ENCODE measurements around the gene CFL2.

The CFL2 gene

DNA sequence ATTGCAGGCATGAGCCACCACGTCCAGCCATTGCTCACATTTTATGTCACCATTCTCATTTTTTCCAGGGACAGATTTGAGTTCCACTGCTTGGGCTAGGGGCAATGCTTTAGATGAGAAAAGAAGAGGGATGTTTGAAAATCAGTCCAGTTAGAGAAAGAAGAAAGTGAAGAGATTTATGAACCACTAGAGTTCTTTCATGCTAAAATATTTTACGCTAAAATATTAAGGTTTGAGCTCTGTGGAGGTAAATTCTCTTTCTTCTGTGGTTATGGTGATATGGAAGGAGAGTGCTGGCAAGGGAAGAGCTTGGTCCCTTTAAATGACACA lies 21.5 kb downstream of the CFL2 start:
- peaks cover 8% of the 10 kb centered on the region for H3K4me1 Mint-ChIP-seq
- peak overlapping the region; percentile 66 for H3K4me3 Mint-ChIP-seq
- ATAC-seq = no peak
- H3K27ac Mint-ChIP-seq = peak overlapping the region; percentile 42
- H3K27me3 Mint-ChIP-seq = no peaks in the 10 kb centered on the region
- H3K36me3 Mint-ChIP-seq = no peaks in the 10 kb centered on the region
- H3K9me3 Mint-ChIP-seq = no peaks in the 10 kb centered on the region

DNA sequence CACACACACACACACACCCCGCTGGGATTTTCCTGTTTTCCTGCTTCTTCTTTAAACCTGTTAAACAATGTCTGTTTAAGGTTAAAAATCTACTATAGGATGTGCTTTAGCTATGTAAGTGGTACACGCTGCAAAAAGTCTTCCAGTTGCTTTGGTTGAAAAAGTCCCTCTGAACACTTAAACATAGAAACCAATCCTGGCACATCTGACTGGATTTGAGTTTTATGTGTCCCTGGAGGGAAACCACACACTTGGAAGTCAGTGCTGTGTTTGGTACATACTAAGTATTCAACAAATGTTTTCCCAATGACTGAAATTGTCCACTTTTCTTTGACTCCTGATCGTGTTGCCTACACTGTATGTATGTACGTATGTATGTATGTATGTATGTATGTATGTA lies 22.0 kb downstream of the CFL2 start:
- Mint-ChIP-seq H3K27ac (no peak overlapping the region), H3K4me3 (no peak overlapping the region), H3K27me3 (no peaks in the 10 kb centered on the region)

DNA sequence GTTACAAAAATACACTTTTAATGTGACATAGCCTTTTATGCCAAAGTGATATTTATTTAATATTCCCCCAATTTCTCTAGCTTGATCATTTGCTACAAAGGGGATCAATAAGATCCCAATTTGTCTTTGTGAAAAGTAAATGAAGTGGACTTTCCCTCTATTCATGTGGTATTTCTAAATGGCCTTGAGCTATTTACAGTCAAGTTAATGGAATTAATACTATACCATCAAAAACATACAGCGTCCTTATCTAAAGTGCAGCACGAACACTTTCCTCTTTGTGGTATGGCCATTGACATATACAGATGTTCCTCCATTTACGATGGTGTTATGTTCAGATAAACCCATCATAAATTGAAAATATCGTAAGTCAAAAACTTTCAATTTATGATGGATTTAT lies 23.2 kb downstream of the CFL2 start:
- ATAC-seq = no peak
- H3K27ac Mint-ChIP-seq = no peak overlapping the region
- peaks cover 8% of the 10 kb centered on the region for H3K4me1 Mint-ChIP-seq
- H3K27me3 Mint-ChIP-seq = no peaks in the 10 kb centered on the region
- no peaks in the 10 kb centered on the region for H3K36me3 Mint-ChIP-seq
- no peaks in the 10 kb centered on the region for H3K9me3 Mint-ChIP-seq
- H3K4me3 Mint-ChIP-seq = no peak overlapping the region

More for the DNA sequence above, 22.0 kb downstream of the CFL2 start:
- H3K36me3 Mint-ChIP-seq = no peaks in the 10 kb centered on the region
- ATAC-seq = no peak
- H3K4me1 Mint-ChIP-seq = peaks cover 8% of the 10 kb centered on the region
- no peaks in the 10 kb centered on the region for H3K9me3 Mint-ChIP-seq

DNA sequence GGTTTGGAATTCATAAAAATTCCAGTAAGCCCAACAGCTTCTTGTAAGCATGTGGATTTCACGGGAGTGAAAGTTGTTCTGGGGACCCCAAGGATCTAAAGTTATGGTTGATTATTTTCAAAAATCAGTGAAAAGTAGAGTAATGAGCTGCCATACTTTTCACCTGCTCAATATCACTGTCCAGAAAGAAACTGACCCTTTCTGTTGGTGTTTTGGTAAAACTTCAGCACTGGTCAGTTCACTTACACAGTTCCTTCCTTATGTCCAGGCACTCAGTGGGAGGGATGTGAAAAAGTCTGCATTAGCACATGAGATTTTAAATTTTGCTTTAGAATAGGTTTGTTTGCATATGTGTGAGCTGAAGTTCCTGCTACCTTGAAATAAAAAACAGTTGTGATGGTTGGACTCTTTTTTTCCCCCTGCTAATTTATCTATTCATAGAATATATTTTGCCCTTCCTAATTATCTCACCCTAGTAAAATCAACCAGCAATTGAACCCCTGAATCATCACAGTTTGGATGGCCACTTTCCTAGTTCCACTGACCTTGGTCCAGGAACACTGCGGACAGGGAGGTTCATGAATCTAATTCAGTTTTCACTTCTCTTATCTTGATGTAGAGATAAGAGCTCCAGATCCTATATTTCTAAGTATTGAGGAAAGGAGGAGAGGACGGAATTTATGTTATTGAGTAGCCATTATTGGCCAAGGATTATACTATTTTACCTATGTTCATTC lies 25.8 kb downstream of the CFL2 start:
- H3K9me3 Mint-ChIP-seq = no peaks in the 10 kb centered on the region
- peaks cover 8% of the 10 kb centered on the region for H3K4me1 Mint-ChIP-seq
- H3K27me3 Mint-ChIP-seq = peaks cover 9% of the 10 kb centered on the region
- no peak for ATAC-seq
- no peak overlapping the region for H3K4me3 Mint-ChIP-seq
- no peak overlapping the region for H3K27ac Mint-ChIP-seq
- H3K36me3 Mint-ChIP-seq = no peaks in the 10 kb centered on the region

DNA sequence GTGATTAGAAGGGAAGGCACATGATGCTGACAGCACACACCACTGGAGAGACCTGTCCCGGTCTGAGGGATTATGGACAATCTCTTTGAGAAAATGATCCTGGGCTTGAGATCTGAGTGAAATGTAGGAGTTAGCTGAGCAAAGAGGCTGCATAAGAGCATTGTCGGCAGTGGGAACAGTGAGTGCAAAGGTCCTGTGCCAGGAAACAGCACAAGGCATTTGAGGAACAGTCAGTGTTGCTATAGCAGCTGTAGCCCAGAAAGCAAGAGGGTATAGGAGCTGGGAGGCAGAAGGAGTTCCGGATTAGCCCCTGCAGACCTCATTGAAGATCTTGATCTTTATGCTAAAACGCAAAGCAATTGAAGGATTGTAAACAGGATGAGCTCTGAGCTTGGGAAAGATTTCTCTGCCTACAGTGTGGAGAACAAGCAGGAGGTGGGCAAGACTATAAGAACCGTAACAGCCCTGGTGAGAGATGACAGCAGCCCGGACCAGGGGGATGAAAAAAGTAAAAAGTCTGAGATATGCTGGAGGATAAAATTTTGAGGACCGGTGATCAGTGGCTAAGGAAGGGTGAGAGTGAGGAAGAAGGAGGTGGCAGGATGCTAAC lies 28.5 kb downstream of the CFL2 start:
- Mint-ChIP-seq H3K27me3 (peaks cover 9% of the 10 kb centered on the region), H3K27ac (no peak overlapping the region), H3K36me3 (no peaks in the 10 kb centered on the region), H3K9me3 (no peaks in the 10 kb centered on the region), H3K4me1 (no peaks in the 10 kb centered on the region), H3K4me3 (no peak overlapping the region)
- no peak for ATAC-seq

DNA sequence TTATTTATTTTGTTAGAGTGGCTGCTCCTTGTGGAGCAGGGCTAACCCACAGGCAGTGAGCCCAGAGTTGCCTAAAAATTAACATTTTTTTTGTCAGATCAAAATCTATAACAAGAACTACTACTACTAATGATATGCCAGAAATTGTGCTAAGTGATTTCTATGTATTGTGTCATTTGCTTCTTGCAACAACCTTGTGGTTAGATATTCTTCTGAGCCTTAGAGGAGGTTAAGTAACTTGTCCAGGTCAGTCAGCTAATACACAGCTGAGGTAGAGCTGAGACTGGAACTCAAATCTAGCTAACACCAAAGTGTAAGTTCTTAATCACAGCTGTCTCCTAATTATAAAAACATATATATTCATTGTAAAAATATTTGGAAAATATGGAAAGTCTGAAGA lies 29.8 kb downstream of the CFL2 start:
- Mint-ChIP-seq H3K9me3 (no peaks in the 10 kb centered on the region), H3K36me3 (no peaks in the 10 kb centered on the region), H3K4me1 (no peaks in the 10 kb centered on the region), H3K27me3 (peaks cover 9% of the 10 kb centered on the region), H3K4me3 (no peak overlapping the region), H3K27ac (no peak overlapping the region)
- ATAC-seq = no peak

DNA sequence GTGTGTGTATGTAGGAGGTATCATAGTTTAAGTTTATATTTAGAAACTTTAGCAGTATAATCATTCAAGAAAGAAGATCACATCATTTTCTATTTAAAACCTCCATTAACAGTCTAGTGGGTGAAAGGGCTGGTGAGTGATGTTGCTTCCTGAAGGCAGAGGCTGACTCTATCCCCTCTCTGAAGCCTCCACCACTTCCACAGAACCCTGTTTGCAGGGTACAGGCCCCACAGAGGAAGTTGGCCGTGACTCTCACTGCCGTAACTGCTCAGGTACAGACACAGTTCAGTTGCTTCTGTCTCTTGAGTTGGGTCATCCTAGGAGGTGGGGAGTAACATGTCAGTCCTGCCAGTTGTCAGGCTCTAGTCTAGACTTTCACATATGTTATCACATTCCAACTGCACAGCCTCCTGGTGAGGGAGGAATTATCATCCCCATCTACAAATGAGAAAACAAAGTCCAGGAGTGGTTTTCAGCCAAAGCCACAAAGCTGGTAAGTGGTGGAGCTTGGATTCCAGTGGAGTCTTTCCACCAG lies 31.5 kb downstream of the CFL2 start:
- Mint-ChIP-seq H3K27ac (no peak overlapping the region), H3K27me3 (peaks cover 9% of the 10 kb centered on the region), H3K9me3 (no peaks in the 10 kb centered on the region), H3K4me3 (no peak overlapping the region), H3K36me3 (no peaks in the 10 kb centered on the region), H3K4me1 (no peaks in the 10 kb centered on the region)
- ATAC-seq = peak; percentile 75

DNA sequence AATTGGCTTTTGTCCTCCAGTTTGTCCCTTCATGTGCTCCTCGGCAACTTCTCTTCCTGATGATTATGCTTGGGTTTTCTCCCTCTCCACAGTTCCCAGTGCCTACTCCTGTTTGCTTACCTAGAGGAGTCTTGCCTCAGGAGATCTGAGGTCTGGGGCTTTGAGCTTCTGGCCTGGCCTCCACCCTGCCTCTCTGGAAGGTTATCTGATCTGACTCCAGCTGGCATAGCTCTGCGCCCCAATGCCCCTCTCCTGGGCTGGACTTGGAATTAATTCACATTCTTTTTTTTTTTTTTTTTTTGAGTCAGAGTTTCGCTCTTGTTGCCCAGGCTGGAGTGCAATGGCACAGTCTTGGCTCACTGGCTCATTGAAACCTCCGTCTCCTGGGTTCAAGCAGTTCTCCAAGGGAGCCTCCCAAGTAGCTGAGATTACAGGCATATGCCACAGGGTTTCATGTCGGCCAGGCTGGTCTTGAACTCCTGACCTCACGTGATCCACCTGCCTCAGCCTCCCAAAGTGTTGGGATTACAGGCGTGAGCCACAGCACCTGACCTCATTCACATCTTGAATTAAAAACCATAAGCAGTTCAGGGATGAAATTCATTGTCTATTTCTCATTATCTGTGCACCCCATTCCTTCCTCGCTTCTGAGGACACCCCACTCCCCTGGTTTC lies 33.5 kb downstream of the CFL2 start:
- H3K27me3 Mint-ChIP-seq = peaks cover 9% of the 10 kb centered on the region
- H3K36me3 Mint-ChIP-seq = no peaks in the 10 kb centered on the region
- H3K4me3 Mint-ChIP-seq = no peak overlapping the region
- no peaks in the 10 kb centered on the region for H3K4me1 Mint-ChIP-seq
- H3K9me3 Mint-ChIP-seq = no peaks in the 10 kb centered on the region
- no peak for ATAC-seq
- no peak overlapping the region for H3K27ac Mint-ChIP-seq

DNA sequence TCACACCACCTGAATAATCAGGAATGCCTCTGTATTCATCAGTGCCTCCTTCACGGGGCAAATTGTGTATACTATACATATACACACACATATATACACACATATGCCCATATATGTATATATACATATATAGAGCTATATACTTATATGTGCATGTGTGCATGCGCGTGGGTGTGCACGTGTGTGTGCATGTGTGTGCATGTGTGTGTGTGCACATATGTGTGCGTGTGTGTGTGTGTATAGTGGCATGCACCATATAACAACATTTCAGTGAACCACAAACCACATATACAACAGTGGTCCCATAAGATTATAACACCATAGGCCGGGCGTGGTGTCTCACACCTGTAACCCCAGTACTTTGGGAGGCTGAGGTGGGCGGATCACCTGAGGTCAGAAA lies 35.7 kb downstream of the CFL2 start:
- no peak for ATAC-seq
- Mint-ChIP-seq H3K27ac (no peak overlapping the region), H3K9me3 (no peaks in the 10 kb centered on the region), H3K27me3 (no peaks in the 10 kb centered on the region), H3K4me1 (no peaks in the 10 kb centered on the region), H3K36me3 (no peaks in the 10 kb centered on the region), H3K4me3 (no peak overlapping the region)

DNA sequence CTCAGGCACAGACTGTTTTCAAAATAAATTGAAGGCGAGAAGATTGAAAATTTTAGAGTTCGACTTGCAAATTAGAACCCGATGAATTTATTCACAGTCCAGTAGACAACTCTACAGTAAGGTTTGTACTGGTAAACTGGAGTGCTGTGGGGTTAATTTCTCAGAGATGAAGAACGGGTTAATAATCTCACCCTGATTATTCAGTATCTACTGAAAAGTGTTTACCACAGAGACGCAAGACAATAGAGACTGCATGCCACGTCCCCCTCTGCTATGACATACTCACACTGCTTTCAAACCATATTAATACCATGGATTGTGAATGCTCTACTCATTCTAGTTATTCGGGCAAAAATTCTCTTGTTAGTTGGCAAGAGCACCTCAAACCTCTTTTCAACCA lies 36.1 kb downstream of the CFL2 start:
- no peak for ATAC-seq
- no peak overlapping the region for H3K27ac Mint-ChIP-seq

DNA sequence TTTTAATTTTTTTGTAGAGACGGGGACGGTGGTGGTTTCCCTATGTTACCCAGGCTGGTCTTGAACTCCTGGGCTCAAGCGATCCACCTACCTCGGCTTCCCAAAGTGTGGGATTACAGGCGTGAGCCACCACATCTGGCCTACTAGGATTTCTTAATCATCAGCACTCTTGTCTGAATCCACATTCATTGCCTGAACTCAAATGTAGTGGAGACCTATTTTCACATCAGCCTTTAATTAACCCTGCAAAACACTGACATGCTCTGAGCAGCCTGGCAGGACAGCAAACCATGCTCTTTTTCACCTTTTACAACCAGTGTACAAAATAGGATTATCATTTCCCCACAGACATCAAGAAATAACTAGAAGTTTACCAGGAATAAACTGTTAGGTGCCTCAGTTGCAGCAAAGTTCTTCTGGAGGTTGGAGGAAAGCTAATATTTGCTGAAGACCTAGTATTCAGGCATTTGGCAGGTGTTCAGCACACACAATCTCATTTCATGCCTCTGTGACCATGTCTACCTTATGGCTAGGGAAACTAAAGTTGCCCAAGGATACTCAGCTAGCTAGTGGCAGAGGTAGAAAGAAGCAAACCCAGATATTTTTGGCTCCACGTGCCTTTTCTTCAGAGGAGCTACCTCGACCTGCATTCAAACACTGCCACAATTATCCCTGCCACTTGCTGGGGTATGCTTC lies 37.7 kb downstream of the CFL2 start:
- no peaks in the 10 kb centered on the region for H3K36me3 Mint-ChIP-seq
- H3K27me3 Mint-ChIP-seq = no peaks in the 10 kb centered on the region
- no peaks in the 10 kb centered on the region for H3K9me3 Mint-ChIP-seq
- no peak overlapping the region for H3K27ac Mint-ChIP-seq
- no peaks in the 10 kb centered on the region for H3K4me1 Mint-ChIP-seq
- ATAC-seq = no peak
- H3K4me3 Mint-ChIP-seq = no peak overlapping the region

More for the DNA sequence above, 36.1 kb downstream of the CFL2 start:
- no peak overlapping the region for H3K4me3 Mint-ChIP-seq
- H3K27me3 Mint-ChIP-seq = no peaks in the 10 kb centered on the region
- no peaks in the 10 kb centered on the region for H3K36me3 Mint-ChIP-seq
- no peaks in the 10 kb centered on the region for H3K4me1 Mint-ChIP-seq
- no peaks in the 10 kb centered on the region for H3K9me3 Mint-ChIP-seq

DNA sequence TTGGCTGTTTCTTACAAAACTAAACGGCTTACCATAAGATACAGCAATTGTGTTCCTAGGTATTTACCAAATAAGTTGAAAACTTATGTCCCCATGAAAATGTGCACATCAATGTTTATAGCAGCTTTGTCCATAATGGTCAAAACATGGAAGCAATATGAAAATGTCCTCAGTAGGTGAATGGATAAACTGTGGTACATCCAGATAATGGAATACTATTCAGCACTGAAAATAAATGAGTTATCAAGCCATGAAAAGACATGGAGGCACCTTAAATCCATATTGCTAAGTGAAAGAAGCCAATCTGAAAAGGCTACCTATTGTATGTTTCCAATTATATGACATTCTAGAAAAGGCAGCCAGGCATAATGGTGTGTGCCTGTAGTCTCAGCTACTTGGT lies 40.7 kb downstream of the CFL2 start:
- no peak for ATAC-seq
- no peaks in the 10 kb centered on the region for H3K36me3 Mint-ChIP-seq
- H3K4me1 Mint-ChIP-seq = no peaks in the 10 kb centered on the region
- no peaks in the 10 kb centered on the region for H3K27me3 Mint-ChIP-seq
- no peak overlapping the region for H3K4me3 Mint-ChIP-seq
- H3K27ac Mint-ChIP-seq = no peak overlapping the region
- no peaks in the 10 kb centered on the region for H3K9me3 Mint-ChIP-seq

DNA sequence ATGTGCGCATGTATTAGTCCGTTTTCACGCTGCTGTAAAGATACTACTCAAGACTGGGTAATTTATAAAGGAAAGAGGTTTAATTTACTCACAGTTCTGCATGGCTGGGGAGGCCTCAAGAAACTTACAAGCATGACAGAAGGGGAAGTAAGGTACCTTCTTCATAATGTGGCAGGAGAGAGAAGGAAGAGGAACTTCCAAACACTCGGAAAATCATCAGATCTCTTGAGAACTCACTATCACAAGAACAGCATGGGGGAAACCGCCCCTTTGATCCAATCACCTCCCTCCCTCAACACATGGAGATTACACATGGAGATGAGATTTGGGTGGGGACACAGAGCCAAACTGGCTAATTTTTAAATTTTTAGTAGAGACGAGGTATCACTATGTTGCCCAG lies 42.7 kb downstream of the CFL2 start:
- ATAC-seq = no peak
- H3K4me3 Mint-ChIP-seq = no peak overlapping the region
- H3K27me3 Mint-ChIP-seq = no peaks in the 10 kb centered on the region
- H3K9me3 Mint-ChIP-seq = no peaks in the 10 kb centered on the region
- no peaks in the 10 kb centered on the region for H3K36me3 Mint-ChIP-seq
- no peaks in the 10 kb centered on the region for H3K4me1 Mint-ChIP-seq
- no peak overlapping the region for H3K27ac Mint-ChIP-seq

DNA sequence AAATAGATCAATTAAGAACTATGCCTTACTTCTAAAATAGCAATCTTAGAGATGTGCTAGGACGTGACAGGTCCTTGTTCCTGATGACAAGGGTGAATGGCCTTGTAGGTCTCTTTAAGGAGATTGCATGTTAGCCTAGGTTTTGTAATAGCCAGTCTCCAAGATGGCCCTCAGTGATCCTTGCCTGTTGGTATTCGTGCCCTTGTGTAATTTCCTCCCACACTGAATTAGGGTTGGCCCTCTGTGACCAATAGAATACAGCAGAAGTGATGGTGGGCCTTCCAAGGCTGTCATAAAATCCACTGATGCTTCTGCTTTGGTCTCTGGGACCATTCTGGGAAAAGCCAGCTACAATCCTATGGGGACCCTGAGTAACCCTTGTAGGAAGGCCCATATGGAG lies 46.3 kb downstream of the CFL2 start:
- no peak for ATAC-seq
- Mint-ChIP-seq H3K27ac (no peak overlapping the region), H3K36me3 (no peaks in the 10 kb centered on the region), H3K27me3 (no peaks in the 10 kb centered on the region), H3K4me1 (no peaks in the 10 kb centered on the region), H3K4me3 (no peak overlapping the region), H3K9me3 (peaks cover 3% of the 10 kb centered on the region)

DNA sequence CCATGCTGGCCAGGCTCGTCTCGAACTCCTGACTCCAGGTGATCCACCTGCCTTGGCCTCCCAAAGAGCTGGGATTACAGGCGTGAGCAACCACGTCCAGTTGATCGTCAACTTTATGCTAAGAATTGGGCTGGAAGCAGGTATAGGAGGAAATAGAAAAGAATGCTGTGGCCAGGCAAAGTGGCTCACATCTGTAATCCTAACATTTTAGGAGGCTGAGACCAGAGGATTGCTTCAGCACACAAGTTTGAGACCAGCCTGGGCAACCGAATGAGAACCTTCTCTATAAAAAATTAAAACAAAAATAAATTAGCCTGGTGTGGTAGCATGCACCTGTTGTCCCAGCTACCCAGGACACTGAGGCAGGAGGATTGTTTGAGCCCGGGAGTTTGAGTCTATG lies 47.4 kb downstream of the CFL2 start:
- ATAC-seq = no peak
- Mint-ChIP-seq H3K4me1 (no peaks in the 10 kb centered on the region), H3K27me3 (no peaks in the 10 kb centered on the region), H3K4me3 (no peak overlapping the region), H3K9me3 (peaks cover 7% of the 10 kb centered on the region), H3K27ac (no peak overlapping the region), H3K36me3 (no peaks in the 10 kb centered on the region)

All from stimulated activated memory B cell treated with anti-CD40 and anti-IgM and Interleukin-4, amounts not matched to agents 10 μg/mL and 1 μg/mL and 100 μg/mL, for 72 hours (primary cell).